Measurements from ENCODE around the gene CCDC195. TPM values are rescaled to one million over a fixed set of nuclear protein-coding genes. Genes with fewer than 3 reads are reported as not detected.

Gene CCDC195
- total RNA-seq, 4 donors from 2014 or later, result not detected

- H3K9me3 ChIP-seq, result peaks cover 10% of the 10 kb centered on the region in 2 donors
- WGBS, 2 donors (ENCODE audit: low coverage in 1 of 2), result 73 to 88% methylated on average over 1 of the region's 1 CpG
- no peak overlapping the region for H3K4me3 ChIP-seq
- DNase-seq, result no peak
- in situ Hi-C loops (cut with MboI; ENCODE audit: low pct_ligation_motif_present in 1 of 4, low pct_unique_long_range_greater_than_20kb in 1 of 4, low sequenced_read_pairs in 3 of 4) (no loop called here), intact Hi-C loops (cut with DNase I; ENCODE audit: low total_unique reads) (no loop called here)
- H3K27ac ChIP-seq, result no peak overlapping the region
- no peaks in the 10 kb centered on the region for H3K36me3 ChIP-seq
- TF ChIP-seq POLR2A (IDR thresholded peaks at IDR 0.05) (no peak), POLR2AphosphoS5 (IDR thresholded peaks at IDR 0.05) (no peak), EP300 (IDR thresholded peaks at IDR 0.05; ENCODE audit: low read depth) (no peak)
- TF ChIP-seq, protein P1, sequence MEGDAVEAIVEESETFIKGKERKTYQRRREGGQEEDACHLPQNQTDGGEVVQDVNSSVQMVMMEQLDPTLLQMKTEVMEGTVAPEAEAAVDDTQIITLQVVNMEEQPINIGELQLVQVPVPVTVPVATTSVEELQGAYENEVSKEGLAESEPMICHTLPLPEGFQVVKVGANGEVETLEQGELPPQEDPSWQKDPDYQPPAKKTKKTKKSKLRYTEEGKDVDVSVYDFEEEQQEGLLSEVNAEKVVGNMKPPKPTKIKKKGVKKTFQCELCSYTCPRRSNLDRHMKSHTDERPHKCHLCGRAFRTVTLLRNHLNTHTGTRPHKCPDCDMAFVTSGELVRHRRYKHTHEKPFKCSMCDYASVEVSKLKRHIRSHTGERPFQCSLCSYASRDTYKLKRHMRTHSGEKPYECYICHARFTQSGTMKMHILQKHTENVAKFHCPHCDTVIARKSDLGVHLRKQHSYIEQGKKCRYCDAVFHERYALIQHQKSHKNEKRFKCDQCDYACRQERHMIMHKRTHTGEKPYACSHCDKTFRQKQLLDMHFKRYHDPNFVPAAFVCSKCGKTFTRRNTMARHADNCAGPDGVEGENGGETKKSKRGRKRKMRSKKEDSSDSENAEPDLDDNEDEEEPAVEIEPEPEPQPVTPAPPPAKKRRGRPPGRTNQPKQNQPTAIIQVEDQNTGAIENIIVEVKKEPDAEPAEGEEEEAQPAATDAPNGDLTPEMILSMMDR (IDR thresholded peaks at IDR 0.05), result no peak
- no peaks in the 10 kb centered on the region for H3K27me3 ChIP-seq
- H3K4me1 ChIP-seq, result no peaks in the 10 kb centered on the region
These were observed 18.8 kb upstream of the CCDC195 start for GRCh38 chr2:224734949-224735348.

GRCh38 chr2:224731665-224732064 lies 15.5 kb upstream of the CCDC195 start:
- Histone ChIP-seq H3K27me3 (no peaks in the 10 kb centered on the region), H3K27ac (no peak overlapping the region), H3K4me3 (no peak overlapping the region), H3K4me1 (no peaks in the 10 kb centered on the region), H3K36me3 (no peaks in the 10 kb centered on the region), H3K9me3 (peaks cover 9 to 15% of the 10 kb centered on the region in 2 donors)
- WGBS, 2 donors (ENCODE audit: low coverage in 1 of 2), result 79 to 100% methylated on average over 1 of the region's 1 CpG
- in situ Hi-C loops (cut with MboI; ENCODE audit: low pct_ligation_motif_present in 1 of 4, low pct_unique_long_range_greater_than_20kb in 1 of 4, low sequenced_read_pairs in 3 of 4), result no loop called here
- DNase-seq, result no peak
- intact Hi-C loops (cut with DNase I; ENCODE audit: low total_unique reads), result no loop called here
- TF ChIP-seq, protein P1 (IDR thresholded peaks at IDR 0.05), result no peak
- no peak for TF ChIP-seq POLR2A (IDR thresholded peaks at IDR 0.05)
- TF ChIP-seq POLR2AphosphoS5 (IDR thresholded peaks at IDR 0.05), result no peak
- no peak for TF ChIP-seq EP300 (IDR thresholded peaks at IDR 0.05; ENCODE audit: low read depth)

DNA sequence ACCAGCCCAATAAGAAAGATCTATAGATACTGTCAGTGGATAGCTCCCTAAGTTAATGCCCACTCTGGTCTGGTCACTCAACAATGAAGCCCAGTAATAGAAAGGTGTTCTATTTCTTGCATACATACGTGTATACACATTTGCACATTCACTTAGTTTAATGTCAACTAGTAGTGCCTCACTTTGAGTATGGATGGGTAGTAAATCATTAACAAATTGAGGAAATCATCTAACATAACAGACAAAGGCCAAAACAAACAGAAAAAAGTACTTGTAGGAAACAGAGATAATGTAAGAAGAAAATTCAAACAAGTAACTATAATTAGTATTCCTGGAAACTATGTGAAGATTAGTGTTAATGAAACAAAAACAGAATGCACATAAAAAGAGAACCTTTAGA lies 13.3 kb upstream of the CCDC195 start:
- no peak for DNase-seq
- H3K27me3 ChIP-seq, result no peaks in the 10 kb centered on the region
- H3K9me3 ChIP-seq, result peaks cover 0 to 7% of the 10 kb centered on the region in 2 donors
- in situ Hi-C loops (cut with MboI; ENCODE audit: low pct_ligation_motif_present in 1 of 4, low pct_unique_long_range_greater_than_20kb in 1 of 4, low sequenced_read_pairs in 3 of 4) (no loop called here), intact Hi-C loops (cut with DNase I; ENCODE audit: low total_unique reads) (no loop called here)
- no peaks in the 10 kb centered on the region for H3K4me1 ChIP-seq
- H3K27ac ChIP-seq, result no peak overlapping the region
- no peak overlapping the region for H3K4me3 ChIP-seq
- no peaks in the 10 kb centered on the region for H3K36me3 ChIP-seq
- WGBS, 2 donors (ENCODE audit: low coverage in 1 of 2), result 68 to 100% methylated on average over 1 of the region's 1 CpG
- TF ChIP-seq POLR2AphosphoS5 (IDR thresholded peaks at IDR 0.05) (no peak), POLR2A (IDR thresholded peaks at IDR 0.05) (no peak), EP300 (IDR thresholded peaks at IDR 0.05; ENCODE audit: low read depth) (no peak)
- TF ChIP-seq, protein P1 (IDR thresholded peaks at IDR 0.05), result no peak

- Histone ChIP-seq H3K4me1 (no peaks in the 10 kb centered on the region), H3K27me3 (no peaks in the 10 kb centered on the region), H3K4me3 (no peak overlapping the region), H3K27ac (no peak overlapping the region), H3K36me3 (no peaks in the 10 kb centered on the region), H3K9me3 (peaks cover 0 to 7% of the 10 kb centered on the region in 2 donors)
- 79 to 83% methylated on average over 2 of the region's 2 CpGs for WGBS, 2 donors (ENCODE audit: low coverage in 1 of 2)
- in situ Hi-C loops (cut with MboI; ENCODE audit: low pct_ligation_motif_present in 1 of 4, low pct_unique_long_range_greater_than_20kb in 1 of 4, low sequenced_read_pairs in 3 of 4) (no loop called here), intact Hi-C loops (cut with DNase I; ENCODE audit: low total_unique reads) (no loop called here)
- TF ChIP-seq POLR2A (IDR thresholded peaks at IDR 0.05) (no peak), POLR2AphosphoS5 (IDR thresholded peaks at IDR 0.05) (no peak), EP300 (IDR thresholded peaks at IDR 0.05; ENCODE audit: low read depth) (no peak)
- TF ChIP-seq, protein P1 (IDR thresholded peaks at IDR 0.05), result no peak
- DNase-seq, result no peak
These were observed 8.2 kb upstream of the CCDC195 start for GRCh38 chr2:224724331-224724730.
